K562 (cell line): ENCODE results near the gene LAMTOR1. TPM values are rescaled to one million over a fixed set of nuclear protein-coding genes. Genes with fewer than 3 reads are reported as not detected.

Experiments
- CC2D1A ChIP-seq: fragments of 450-650 bp; IDR thresholded peaks from 2 replicates; pipeline ENCODE4 v1.6.1; 2017; ENCODE audit warnings: mild to moderate bottlenecking
- CTCFL ChIP-seq: IDR thresholded peaks from 2 replicates; pipeline ENCODE4 v1.6.1; 2011; ENCODE audit warnings: borderline replicate concordance, low read depth, mild to moderate bottlenecking, moderate library complexity, low read length; ENCODE audit not compliant: insufficient read depth, poor library complexity, severe bottlenecking
- E2F4 ChIP-seq: sonication (generic); formaldehyde crosslinking; IDR thresholded peaks from 2 replicates; pipeline ENCODE4 v1.8.0; 2022; ENCODE audit warnings: mild to moderate bottlenecking, low read depth, missing genetic modification reagents
- EGR1 ChIP-seq: fragments of 450-650 bp; conservative IDR thresholded peaks from 2 replicates; pipeline ENCODE4 v1.6.1; 2017; ENCODE audit warnings: mild to moderate bottlenecking
- FOS ChIP-seq: IDR thresholded peaks from 3 replicates; pipeline ENCODE4 v1.6.1; 2011; ENCODE audit not compliant: insufficient read length; ENCODE audit errors: extremely low read depth
- FOXA3 ChIP-seq, 2 experiments: fragments of 450-650 bp in 1 of 2; sonication (generic) in 1 of 2; formaldehyde crosslinking; IDR thresholded peaks in 1 of 2; conservative IDR thresholded peaks in 1 of 2; 2 replicates each; pipeline versions ENCODE4 v1.4.0 to v1.8.0; 2020 to 2022; ENCODE audit warnings: mild to moderate bottlenecking in 2 of 2, missing genetic modification reagents in 1 of 2
- GATA2 ChIP-seq: sonication (generic); formaldehyde crosslinking; IDR thresholded peaks from 2 replicates; pipeline ENCODE4 v1.4.0; 2020; ENCODE audit warnings: mild to moderate bottlenecking, missing genetic modification reagents
- HOXB6 ChIP-seq: fragments of 250-450 bp; sonication (Bioruptor Pico); IDR thresholded peaks from 2 replicates; pipeline ENCODE4 v1.5.1; 2022; ENCODE audit warnings: mild to moderate bottlenecking, borderline replicate concordance
- MAFF ChIP-seq: IDR thresholded peaks from 2 replicates; pipeline ENCODE4 v1.6.1; 2012; ENCODE audit warnings: low read length, improper control_type of control experiment
- MCM5 ChIP-seq: fragments of 450-650 bp; IDR thresholded peaks from 2 replicates; pipeline ENCODE4 v1.6.1; 2016; ENCODE audit warnings: low read depth
- POLR3A ChIP-seq: IDR thresholded peaks from 2 replicates; pipeline ENCODE4 v1.6.1; 2011; ENCODE audit warnings: borderline replicate concordance, mild to moderate bottlenecking, moderate library complexity; ENCODE audit not compliant: insufficient read length, insufficient read depth; ENCODE audit errors: extremely low read depth
- PYGO2 ChIP-seq: fragments of 450-650 bp; IDR thresholded peaks from 2 replicates; pipeline ENCODE4 v1.6.1; 2016; ENCODE audit warnings: mild to moderate bottlenecking, missing genetic modification characterization, moderate library complexity, missing compliant biosample characterization
- SNAPC5 ChIP-seq: fragments of 250-450 bp; sonication (Bioruptor Pico); IDR thresholded peaks from 2 replicates; pipeline ENCODE4 v1.8.0; 2021; ENCODE audit warnings: moderate library complexity, mild to moderate bottlenecking, inconsistent platforms
- TAF15 ChIP-seq: fragments of 200-400 bp; formaldehyde crosslinking; IDR thresholded peaks from 2 replicates; pipeline ENCODE4 v1.6.1; 2017; ENCODE audit warnings: mild to moderate bottlenecking, low read depth, low read length, moderate library complexity
- ZBTB12 ChIP-seq: fragments of 250-450 bp; sonication (Bioruptor Pico); IDR thresholded peaks from 2 replicates; pipeline ENCODE4 v1.4.0; 2020
- ZBTB43 ChIP-seq: sonication (generic); formaldehyde crosslinking; IDR thresholded peaks from 2 replicates; pipeline ENCODE4 v1.8.0; 2023; ENCODE audit warnings: mild to moderate bottlenecking, missing genetic modification reagents
- ZBTB5 ChIP-seq: fragments of 450-650 bp; IDR thresholded peaks from 2 replicates; pipeline ENCODE4 v1.6.1; 2017; ENCODE audit warnings: antibody characterized with exemption
- ZNF639 ChIP-seq, 2 experiments: fragments of 200-800 bp in 1 of 2; sonication (Bioruptor generic) in 1 of 2; sonication (generic) in 1 of 2; formaldehyde crosslinking in 1 of 2; IDR thresholded peaks in 1 of 2; conservative IDR thresholded peaks in 1 of 2; 2 replicates each; pipeline versions ENCODE4 v1.5.0 to v1.6.1; 2016 to 2020; ENCODE audit warnings: missing compliant biosample characterization in 1 of 2, missing genetic modification characterization in 1 of 2, missing genetic modification reagents in 1 of 2
- polyA plus RNA-seq, 8 experiments: library from polyadenylated mRNA; depleted of rRNA in 4 of 8; stranded (reverse) in 5 of 8; unstranded in 3 of 8; fragments of >200 nt; fragmentation: Nextera tagmentation in 2 of 8; fragmentation: Illumina TruSeq in 1 of 8; extraction: Ambion mirVana in 2 of 8; extraction: Trizol in 1 of 8; gene quantifications; 2 replicates each; pipeline versions ENCODE4 v1.2.1 to v1.2.3, GENCODE V29; 2011 to 2014; ENCODE audit warnings: inconsistent platforms in 1 of 8, missing spikeins in 1 of 8
- total RNA-seq, 7 experiments: library from RNA; depleted of rRNA in 6 of 7; stranded (reverse); fragments of >200 nt in 6 of 7; fragmentation: Illumina TruSeq in 2 of 7; extraction: Trizol in 2 of 7; gene quantifications; 2 replicates each; pipeline versions ENCODE4 v1.2.1 to v1.2.3, GENCODE V29; 2011 to 2021; ENCODE audit warnings: low replicate concordance in 1 of 7

The LAMTOR1 gene
- total and polyA plus RNA-seq, 9 of the 15 experiments (the other 6 are each of a cell fraction or from before 2014, with no cell fraction given): 62.6 to 104 (median 85.3) TPM

- TF ChIP-seq POLR3A (no peak), FOS (no peak), EGR1 (peak; percentile 42; the same call in 1 of the 2 replicates), FOXA3 (CRISPR knock-in tag; conservative IDR thresholded peaks at IDR 0.05 in 1 of 2, IDR thresholded peaks at IDR 0.05 in 1 of 2) (no peak), HOXB6 (no peak), MAFF (no peak), ZBTB43 (CRISPR knock-in tag) (no peak), CC2D1A (no peak), CTCFL (no peak), MCM5 (no peak), ZBTB12 (CRISPR knock-in tag) (no peak), ZBTB5 (no peak), E2F4 (CRISPR knock-in tag) (no peak), GATA2 (CRISPR knock-in tag) (no peak), PYGO2 (no peak), TAF15 (no peak), SNAPC5 (no peak), ZNF639 (CRISPR knock-in tag; conservative IDR thresholded peaks at IDR 0.05 in 1 of 2, IDR thresholded peaks at IDR 0.05 in 1 of 2) (peak in 1 of 2 experiments; percentile 92; a peak in 2 of 4 replicates)
These were observed 33.3 kb downstream of the LAMTOR1 start (continued) for GRCh38 chr11:72069787-72070251.
